ENCODE measurements around the gene APOL4.

DNA sequence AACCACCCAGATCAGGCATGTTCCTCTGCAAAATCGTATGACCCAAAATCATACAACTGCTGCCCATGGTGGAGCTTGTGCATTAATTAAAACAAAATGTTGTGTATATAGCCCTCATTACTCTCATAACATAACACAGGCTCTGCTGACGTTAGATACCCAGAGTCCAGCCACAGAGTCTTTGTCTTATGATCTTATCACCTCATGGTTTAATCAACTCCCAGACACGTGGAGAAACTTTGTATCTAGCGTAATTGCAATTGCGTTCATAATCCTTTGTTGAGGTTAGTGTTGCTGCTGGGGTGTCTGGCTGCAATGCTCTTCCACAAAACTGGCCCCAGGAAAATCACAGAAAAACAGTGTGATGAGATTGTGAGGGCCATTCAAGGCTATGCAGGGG lies 46.3 kb upstream of the APOL4 start:
- TF ChIP-seq, protein P1, sequence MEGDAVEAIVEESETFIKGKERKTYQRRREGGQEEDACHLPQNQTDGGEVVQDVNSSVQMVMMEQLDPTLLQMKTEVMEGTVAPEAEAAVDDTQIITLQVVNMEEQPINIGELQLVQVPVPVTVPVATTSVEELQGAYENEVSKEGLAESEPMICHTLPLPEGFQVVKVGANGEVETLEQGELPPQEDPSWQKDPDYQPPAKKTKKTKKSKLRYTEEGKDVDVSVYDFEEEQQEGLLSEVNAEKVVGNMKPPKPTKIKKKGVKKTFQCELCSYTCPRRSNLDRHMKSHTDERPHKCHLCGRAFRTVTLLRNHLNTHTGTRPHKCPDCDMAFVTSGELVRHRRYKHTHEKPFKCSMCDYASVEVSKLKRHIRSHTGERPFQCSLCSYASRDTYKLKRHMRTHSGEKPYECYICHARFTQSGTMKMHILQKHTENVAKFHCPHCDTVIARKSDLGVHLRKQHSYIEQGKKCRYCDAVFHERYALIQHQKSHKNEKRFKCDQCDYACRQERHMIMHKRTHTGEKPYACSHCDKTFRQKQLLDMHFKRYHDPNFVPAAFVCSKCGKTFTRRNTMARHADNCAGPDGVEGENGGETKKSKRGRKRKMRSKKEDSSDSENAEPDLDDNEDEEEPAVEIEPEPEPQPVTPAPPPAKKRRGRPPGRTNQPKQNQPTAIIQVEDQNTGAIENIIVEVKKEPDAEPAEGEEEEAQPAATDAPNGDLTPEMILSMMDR (IDR thresholded peaks at IDR 0.05; ENCODE audit: borderline replicate concordance, extremely low read depth, low read length, poor library complexity, severe bottlenecking) = no peak
- no peak for TF ChIP-seq EZH2 (IDR thresholded peaks at IDR 0.05; ENCODE audit: borderline replicate concordance, low read depth, low read length, severe bottlenecking)

Data from DND-41 (cell line).